H9 (cell line): ENCODE measurements around the gene RBM14. TPM values are rescaled to one million over a fixed set of nuclear protein-coding genes. Genes with fewer than 3 reads are reported as not detected.
"Not testable (repeated sequence)": the region's sequence is repeated elsewhere in the genome, so short reads cannot be mapped to it uniquely, and the experiment has no call there.

Experiments
- DNase-seq: peaks from one replicate; pipeline ENCODE4 v3.0.0-alpha.2; 2017
- H2AFZ ChIP-seq: one replicate; pipeline ENCODE4 v1.6.1; 2013; ENCODE audit warnings: mild to moderate bottlenecking, low read length, control low read depth, moderate library complexity
- H2AK5ac ChIP-seq: 2 replicates; pipeline ENCODE4 v1.6.1; 2013; ENCODE audit warnings: low read length, control low read depth, mixed read lengths; ENCODE audit not compliant: insufficient read length
- H2BK120ac ChIP-seq: one replicate; pipeline ENCODE4 v1.6.1; 2013; ENCODE audit warnings: low read depth, mild to moderate bottlenecking, low read length, control low read depth, inconsistent platforms; ENCODE audit not compliant: poor library complexity, severe bottlenecking
- H2BK12ac ChIP-seq: 2 replicates; pipeline ENCODE4 v1.6.1; 2013; ENCODE audit warnings: low read length, control low read depth, mixed read lengths, low read depth; ENCODE audit not compliant: insufficient read length
- H2BK15ac ChIP-seq: 2 replicates; pipeline ENCODE4 v1.6.1; 2013; ENCODE audit warnings: low read depth, low read length, control low read depth
- H2BK20ac ChIP-seq: one replicate; pipeline ENCODE4 v1.6.1; 2013; ENCODE audit warnings: low read depth, mild to moderate bottlenecking, low read length, control low read depth, inconsistent platforms; ENCODE audit not compliant: poor library complexity, severe bottlenecking
- H2BK5ac ChIP-seq: 2 replicates; pipeline ENCODE4 v1.6.1; 2013; ENCODE audit warnings: low read length, control low read depth, mixed read lengths; ENCODE audit not compliant: insufficient read length
- H3K14ac ChIP-seq: 2 replicates; pipeline ENCODE4 v1.6.1; 2013; ENCODE audit warnings: low read length, control low read depth; ENCODE audit not compliant: insufficient read depth
- H3K18ac ChIP-seq: 2 replicates; pipeline ENCODE4 v1.6.1; 2013; ENCODE audit warnings: low read depth, mild to moderate bottlenecking, mixed read lengths, low read length, control low read depth; ENCODE audit not compliant: insufficient read length
- H3K23ac ChIP-seq: 2 replicates; pipeline ENCODE4 v1.6.1; 2013; ENCODE audit warnings: low read length, control low read depth, mixed read lengths, low read depth; ENCODE audit not compliant: insufficient read length
- H3K23me2 ChIP-seq: 2 replicates; pipeline ENCODE4 v1.6.1; 2013; ENCODE audit warnings: low read depth, mild to moderate bottlenecking, mixed read lengths, low read length, control low read depth; ENCODE audit not compliant: insufficient read length, poor library complexity, severe bottlenecking
- H3K27ac ChIP-seq: 2 replicates; pipeline ENCODE4 v1.5.1; 2013; ENCODE audit warnings: low read length, control low read depth, mixed read lengths, low read depth; ENCODE audit not compliant: insufficient read length
- H3K27me3 ChIP-seq: 2 replicates; pipeline ENCODE4 v1.6.1; 2013; ENCODE audit warnings: low read length, control low read depth, inconsistent platforms; ENCODE audit not compliant: insufficient read depth
- H3K4ac ChIP-seq: 2 replicates; pipeline ENCODE4 v1.6.1; 2013; ENCODE audit warnings: low read depth, mild to moderate bottlenecking, control low read depth, inconsistent platforms, low read length, moderate library complexity
- H3K4me1 ChIP-seq: 2 replicates; pipeline ENCODE4 v1.6.1; 2013; ENCODE audit warnings: low read length, control low read depth, inconsistent platforms; ENCODE audit not compliant: insufficient read depth
- H3K4me2 ChIP-seq: 2 replicates; pipeline ENCODE4 v1.6.1; 2013; ENCODE audit warnings: low read length, control low read depth, mixed read lengths; ENCODE audit not compliant: insufficient read length, insufficient read depth
- H3K56ac ChIP-seq: 2 replicates; pipeline ENCODE4 v1.6.1; 2013; ENCODE audit warnings: low read depth, mild to moderate bottlenecking, mixed read lengths, low read length, control low read depth; ENCODE audit not compliant: insufficient read length
- H3K79me1 ChIP-seq: 2 replicates; pipeline ENCODE4 v1.6.1; 2013; ENCODE audit warnings: low read depth, mild to moderate bottlenecking, moderate library complexity, low read length, control low read depth, inconsistent platforms; ENCODE audit not compliant: insufficient read depth, poor library complexity, severe bottlenecking
- H3K79me2 ChIP-seq: 2 replicates; pipeline ENCODE4 v1.6.1; 2013; ENCODE audit warnings: low read length, control low read depth, inconsistent platforms; ENCODE audit not compliant: insufficient read depth
- H3K9ac ChIP-seq: 2 replicates; pipeline ENCODE4 v1.6.1; 2013; ENCODE audit warnings: low read length, control low read depth, mixed read lengths; ENCODE audit not compliant: insufficient read length; ENCODE audit errors: extremely low read depth
- H3K9me3 ChIP-seq: one replicate; pipeline ENCODE4 v1.6.1; 2013; ENCODE audit warnings: low read depth, low read length, inconsistent platforms; ENCODE audit not compliant: control insufficient read depth
- H3T11ph ChIP-seq: one replicate; pipeline ENCODE4 v1.6.1; 2013; ENCODE audit warnings: mild to moderate bottlenecking, low read length, control low read depth, inconsistent platforms
- H4K20me1 ChIP-seq: one replicate; pipeline ENCODE4 v1.6.1; 2013; ENCODE audit not compliant: control insufficient read depth, insufficient read length, insufficient read depth
- H4K5ac ChIP-seq: 2 replicates; pipeline ENCODE4 v1.6.1; 2013; ENCODE audit warnings: low read depth, mild to moderate bottlenecking, mixed read lengths, low read length, control low read depth; ENCODE audit not compliant: insufficient read length
- H4K8ac ChIP-seq: replicated peaks from 2 replicates; pipeline ENCODE4 v1.6.1; 2013; ENCODE audit warnings: low read length, control low read depth, mixed read lengths, low read depth; ENCODE audit not compliant: insufficient read length
- H4K91ac ChIP-seq: 2 replicates; pipeline ENCODE4 v1.6.1; 2013; ENCODE audit warnings: low read depth, mild to moderate bottlenecking, moderate library complexity, mixed read lengths, low read length, control low read depth; ENCODE audit not compliant: insufficient read length
- H3K27ac Mint-ChIP-seq, 3 experiments: 2 replicates in 2 of 3; 3 replicates in 1 of 3; pipeline ENCODE4 v1.8.0; 2020 to 2021; ENCODE audit warnings: mixed read lengths in 3 of 3, mild to moderate bottlenecking in 1 of 3, moderate library complexity in 1 of 3
- H3K27me3 Mint-ChIP-seq: 2 replicates; pipeline ENCODE4 v1.8.0; 2021; ENCODE audit warnings: low read depth, mild to moderate bottlenecking, moderate library complexity, mixed read lengths
- H3K36me3 Mint-ChIP-seq, 3 experiments: 2 replicates in 2 of 3; 3 replicates in 1 of 3; pipeline ENCODE4 v1.8.0; 2020 to 2021; ENCODE audit warnings: low read depth in 3 of 3, mixed read lengths in 3 of 3; ENCODE audit not compliant: insufficient read depth in 1 of 3
- H3K4me1 Mint-ChIP-seq, 2 experiments: 2 replicates each; pipeline ENCODE4 v1.8.0; 2020; ENCODE audit warnings: mixed read lengths in 2 of 2
- H3K4me3 Mint-ChIP-seq, 2 experiments: 2 replicates in 1 of 2; 3 replicates in 1 of 2; pipeline ENCODE4 v1.8.0; 2020 to 2021; ENCODE audit warnings: mild to moderate bottlenecking in 2 of 2, mixed read lengths in 2 of 2, moderate library complexity in 1 of 2
- H3K9me3 Mint-ChIP-seq, 2 experiments: 2 replicates in 1 of 2; 3 replicates in 1 of 2; pipeline ENCODE4 v1.8.0; 2020; ENCODE audit warnings: mild to moderate bottlenecking in 2 of 2, mixed read lengths in 2 of 2, moderate library complexity in 1 of 2
- WGBS: extraction: QIAGEN DNeasy Blood & Tissue Kit; methylation state at CpG from one replicate; pipeline ENCODE4 v1.1.7; 2013; ENCODE audit warnings: missing lambda C conversion rate, low lambda C conversion rate, mixed read lengths; ENCODE audit not compliant: insufficient read length; ENCODE audit errors: extremely low coverage; 5-methylcytosine and 5-hydroxymethylcytosine counted together
- total RNA-seq: library from RNA; stranded (reverse); gene quantifications from 2 replicates; pipeline ENCODE4 v1.2.1, GENCODE V29; 2021
- TF ChIP-seq, protein P1 (sequence below): fragments of 200-600 bp; sonication (generic); conservative IDR thresholded peaks from 3 replicates; pipeline ENCODE4 v1.8.0; 2021; ENCODE audit warnings: antibody characterized with exemption, mild to moderate bottlenecking

The RBM14 gene
- total RNA-seq, 1 experiment from 2014 or later, result 171 TPM

- Histone ChIP-seq H2BK5ac (no peak overlapping the region), H3K4ac (no peak overlapping the region; the same call in 1 of the 2 replicates), H2BK15ac (no peak overlapping the region), H2AFZ (no peak overlapping the region), H3K9ac (peak overlapping the region; percentile 100), H3K9me3 (no peaks in the 10 kb centered on the region), H3K27ac (peak overlapping the region; percentile 60), H2BK12ac (no peak overlapping the region), H4K8ac (peak overlapping the region; percentile 22), H4K5ac (peak overlapping the region; percentile 74), H3K18ac (peak overlapping the region; percentile 92), H3K4me2 (peak overlapping the region; percentile 95), H2AK5ac (no peak overlapping the region), H3K56ac (peak overlapping the region; percentile 82), H3K27me3 (no peaks in the 10 kb centered on the region), H4K20me1 (no peaks in the 10 kb centered on the region), H3T11ph (no peak overlapping the region), H4K91ac (peak overlapping the region; percentile 13), H3K14ac (peak overlapping the region; percentile 98), H3K79me2 (peaks cover 49% of the 10 kb centered on the region), H3K79me1 (no peaks in the 10 kb centered on the region), H3K4me1 (peaks cover 3% of the 10 kb centered on the region), H2BK20ac (no peak overlapping the region), H3K23ac (no peak overlapping the region), H2BK120ac (peak overlapping the region; percentile 40), H3K23me2 (peaks cover 12% of the 10 kb centered on the region)
- peaks cover 44 to 79% (median 70%) of the 10 kb centered on the region in 3 experiments for H3K36me3 Mint-ChIP-seq
- no peaks in the 10 kb centered on the region for H3K9me3 Mint-ChIP-seq
- H3K27ac Mint-ChIP-seq, result peak overlapping the region; percentile 100
- H3K4me3 Mint-ChIP-seq, result peak overlapping the region; percentile 99 to 100
- WGBS, result no CpG with 5 or more reads among the region's 27 CpGs
- peaks cover 61 to 63% of the 10 kb centered on the region in 2 experiments for H3K4me1 Mint-ChIP-seq
- peaks cover 2% of the 10 kb centered on the region; the same call in 1 of the 2 replicates for H3K27me3 Mint-ChIP-seq
- no peak for DNase-seq
- TF ChIP-seq, protein P1, sequence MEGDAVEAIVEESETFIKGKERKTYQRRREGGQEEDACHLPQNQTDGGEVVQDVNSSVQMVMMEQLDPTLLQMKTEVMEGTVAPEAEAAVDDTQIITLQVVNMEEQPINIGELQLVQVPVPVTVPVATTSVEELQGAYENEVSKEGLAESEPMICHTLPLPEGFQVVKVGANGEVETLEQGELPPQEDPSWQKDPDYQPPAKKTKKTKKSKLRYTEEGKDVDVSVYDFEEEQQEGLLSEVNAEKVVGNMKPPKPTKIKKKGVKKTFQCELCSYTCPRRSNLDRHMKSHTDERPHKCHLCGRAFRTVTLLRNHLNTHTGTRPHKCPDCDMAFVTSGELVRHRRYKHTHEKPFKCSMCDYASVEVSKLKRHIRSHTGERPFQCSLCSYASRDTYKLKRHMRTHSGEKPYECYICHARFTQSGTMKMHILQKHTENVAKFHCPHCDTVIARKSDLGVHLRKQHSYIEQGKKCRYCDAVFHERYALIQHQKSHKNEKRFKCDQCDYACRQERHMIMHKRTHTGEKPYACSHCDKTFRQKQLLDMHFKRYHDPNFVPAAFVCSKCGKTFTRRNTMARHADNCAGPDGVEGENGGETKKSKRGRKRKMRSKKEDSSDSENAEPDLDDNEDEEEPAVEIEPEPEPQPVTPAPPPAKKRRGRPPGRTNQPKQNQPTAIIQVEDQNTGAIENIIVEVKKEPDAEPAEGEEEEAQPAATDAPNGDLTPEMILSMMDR, result no peak; the same call in 2 of the 3 replicates
These were observed 22.8 kb downstream of the RBM14 start for GRCh38 chr11:66639066-66639813.

- peak overlapping the region; percentile 24 to 100 (median 72); a peak in 5 of 7 replicates for H3K27ac Mint-ChIP-seq
These were observed 23.4 kb downstream of the RBM14 start for GRCh38 chr11:66639814-66640340.

More at GRCh38 chr11:66639814-66640340, 23.4 kb downstream of the RBM14 start:
- not testable (repeated sequence) for H2BK12ac ChIP-seq, H3K4ac ChIP-seq, H2AFZ ChIP-seq, H4K5ac ChIP-seq, H3K56ac ChIP-seq, H3K27ac ChIP-seq, H3T11ph ChIP-seq, H2AK5ac ChIP-seq, H2BK15ac ChIP-seq, H3K23ac ChIP-seq, H3K4me1 ChIP-seq, H3K18ac ChIP-seq, H4K20me1 ChIP-seq, H3K27me3 ChIP-seq, H3K14ac ChIP-seq, H4K91ac ChIP-seq, H3K27me3 Mint-ChIP-seq, H3K79me1 ChIP-seq, H2BK120ac ChIP-seq, H3K9ac ChIP-seq, H3K9me3 Mint-ChIP-seq, H2BK5ac ChIP-seq, H3K9me3 ChIP-seq, H4K8ac ChIP-seq, DNase-seq, H2BK20ac ChIP-seq
- Mint-ChIP-seq H3K4me3 (peak overlapping the region; percentile 99 to 100), H3K36me3 (peaks cover 45 to 80% (median 70%) of the 10 kb centered on the region in 3 experiments), H3K4me1 (peaks cover 67% of the 10 kb centered on the region in 2 experiments)
- no CpG with 5 or more reads among the region's 10 CpGs for WGBS
- H3K4me2 ChIP-seq, result peak overlapping the region; percentile 95
- peaks cover 12% of the 10 kb centered on the region for H3K23me2 ChIP-seq
- peaks cover 53% of the 10 kb centered on the region for H3K79me2 ChIP-seq
